ENCODE data around the gene PECR. TPM values are rescaled to one million over a fixed set of nuclear protein-coding genes. Genes with fewer than 3 reads are reported as not detected.

The PECR gene
- total RNA-seq, 2 experiments from 2014 or later = 9.1 to 10.3 TPM

GRCh38 chr2:216108310-216108966 lies 26.8 kb upstream of the PECR start:
- TF ChIP-seq CTCF (IDR thresholded peaks at IDR 0.05) = no peak
- Histone ChIP-seq H3K36me3 (ENCODE audit: insufficient read depth, low read length) (peaks cover 31% of the 10 kb centered on the region), H3K4me1 (ENCODE audit: insufficient read depth, low read length) (peaks cover 28% of the 10 kb centered on the region), H3K9me3 (ENCODE audit: control insufficient read depth in 1 of 2, insufficient read depth in 1 of 2, low read length in 2 of 2) (no peaks in the 10 kb centered on the region), H3K27me3 (ENCODE audit: control insufficient read depth in 1 of 2, insufficient read depth in 2 of 2, low read length in 2 of 2) (no peaks in the 10 kb centered on the region), H3K27ac (ENCODE audit: low read depth in 1 of 2, low read length in 2 of 2) (peak overlapping the region in 1 of 2 donors; percentile 59), H3K4me3 (ENCODE audit: low read length) (peak overlapping the region; percentile 82)
- ATAC-seq (ENCODE audit: poor library complexity) (no peak), DNase-seq (no peak)
- POLR2A ChIA-PET = interaction anchor here (0.7 to 4.7 kb wide), 13 partner anchors 9 to 304 kb away, joined by 3 to 106 read pairs (median 4); partner anchors contain the start of genes PECR, SMARCAL1 and TMEM169
- intact Hi-C loops (cut with DNase I, micrococcal nuclease) = loop anchor here in 1 of 2 experiments (5.0 kb wide), 1 partner anchor 36 kb away; no protein-coding TSS in a partner anchor
- Mint-ChIP-seq H3K27me3 (no peaks in the 10 kb centered on the region), H3K4me1 (ENCODE audit: low read depth) (peaks cover 50% of the 10 kb centered on the region), H3K9me3 (no peaks in the 10 kb centered on the region), H3K4me3 (peak overlapping the region; percentile 65), H3K27ac (peak overlapping the region; percentile 97), H3K36me3 (ENCODE audit: low read depth) (peaks cover 46% of the 10 kb centered on the region)
- CTCF ChIA-PET = interaction anchor here (1.2 to 1.3 kb wide), 2 partner anchors 11 to 33 kb away, joined by 3 to 4 read pairs; no protein-coding TSS in a partner anchor

GRCh38 chr2:216107760-216108159 lies 26.2 kb upstream of the PECR start:
- TF ChIP-seq CTCF (IDR thresholded peaks at IDR 0.05) = no peak
- Mint-ChIP-seq H3K36me3 (ENCODE audit: low read depth) (peaks cover 39% of the 10 kb centered on the region), H3K27ac (peak overlapping the region; percentile 97), H3K4me3 (peak overlapping the region; percentile 65), H3K27me3 (no peaks in the 10 kb centered on the region), H3K4me1 (ENCODE audit: low read depth) (peaks cover 43% of the 10 kb centered on the region), H3K9me3 (no peaks in the 10 kb centered on the region)
- CTCF ChIA-PET = interaction anchor here (0.6 to 1.3 kb wide), 3 partner anchors 11 to 246 kb away, joined by 3 read pairs; no protein-coding TSS in a partner anchor
- no peak overlapping the region for H3K27ac ChIP-seq (ENCODE audit: low read depth in 1 of 2, low read length in 2 of 2)
- no peak for DNase-seq
- H3K27me3 ChIP-seq (ENCODE audit: control insufficient read depth in 1 of 2, insufficient read depth in 2 of 2, low read length in 2 of 2) = no peaks in the 10 kb centered on the region
- H3K36me3 ChIP-seq (ENCODE audit: insufficient read depth, low read length) = peaks cover 25% of the 10 kb centered on the region
- peaks cover 27% of the 10 kb centered on the region for H3K4me1 ChIP-seq (ENCODE audit: insufficient read depth, low read length)
- POLR2A ChIA-PET = interaction anchor here (3.4 to 4.7 kb wide), 2 partner anchors 24 to 48 kb away, joined by 31 to 106 read pairs; partner anchors contain the start of genes PECR and TMEM169
- H3K4me3 ChIP-seq (ENCODE audit: low read length) = no peak overlapping the region
- no peak for ATAC-seq (ENCODE audit: poor library complexity)
- no peaks in the 10 kb centered on the region for H3K9me3 ChIP-seq (ENCODE audit: control insufficient read depth in 1 of 2, insufficient read depth in 1 of 2, low read length in 2 of 2)
- intact Hi-C loops (cut with DNase I, micrococcal nuclease) = loop anchor here in 1 of 2 experiments (2.0 to 5.0 kb wide), 2 partner anchors 35 to 307 kb away; no protein-coding TSS in a partner anchor

GRCh38 chr2:216107320-216107719 lies 25.7 kb upstream of the PECR start:
- no peak overlapping the region for H3K27ac ChIP-seq (ENCODE audit: low read depth in 1 of 2, low read length in 2 of 2)
- CTCF ChIA-PET = interaction anchor here (0.6 to 1.3 kb wide), 6 partner anchors 12 to 246 kb away, joined by 3 read pairs; no protein-coding TSS in a partner anchor
- POLR2A ChIA-PET = interaction anchor here (3.4 to 4.7 kb wide), 2 partner anchors 24 to 48 kb away, joined by 31 to 106 read pairs; partner anchors contain the start of genes PECR and TMEM169
- peaks cover 39% of the 10 kb centered on the region for H3K4me1 Mint-ChIP-seq (ENCODE audit: low read depth)
- no peaks in the 10 kb centered on the region for H3K9me3 ChIP-seq (ENCODE audit: control insufficient read depth in 1 of 2, insufficient read depth in 1 of 2, low read length in 2 of 2)
- H3K36me3 Mint-ChIP-seq (ENCODE audit: low read depth) = peaks cover 35% of the 10 kb centered on the region
- H3K9me3 Mint-ChIP-seq = no peaks in the 10 kb centered on the region
- DNase-seq = no peak
- peaks cover 25% of the 10 kb centered on the region for H3K4me1 ChIP-seq (ENCODE audit: insufficient read depth, low read length)
- ATAC-seq (ENCODE audit: poor library complexity) = no peak
- peaks cover 20% of the 10 kb centered on the region for H3K36me3 ChIP-seq (ENCODE audit: insufficient read depth, low read length)
- H3K27ac Mint-ChIP-seq = no peak overlapping the region
- no peak overlapping the region for H3K4me3 ChIP-seq (ENCODE audit: low read length)
- H3K27me3 ChIP-seq (ENCODE audit: control insufficient read depth in 1 of 2, insufficient read depth in 2 of 2, low read length in 2 of 2) = no peaks in the 10 kb centered on the region
- H3K27me3 Mint-ChIP-seq = no peaks in the 10 kb centered on the region
- intact Hi-C loops (cut with DNase I, micrococcal nuclease) = loop anchor here in 1 of 2 experiments (2.0 to 5.0 kb wide), 2 partner anchors 35 to 307 kb away; no protein-coding TSS in a partner anchor
- H3K4me3 Mint-ChIP-seq = peak overlapping the region; percentile 47
- TF ChIP-seq CTCF (IDR thresholded peaks at IDR 0.05) = no peak

Data from CD4-positive, alpha-beta T cell (primary cell).